A549 treated with AZD9567 at 1 μM for 4 hours (cell line): ENCODE data around the gene RHPN2. TPM values are rescaled to one million over a fixed set of nuclear protein-coding genes. Genes with fewer than 3 reads are reported as not detected.

ENCODE experiments used
- total RNA-seq: library from RNA; stranded (reverse); fragments of 200-300 nt; extraction: Qiagen RNA extraction; gene quantifications from 5 replicates; pipeline ENCODE4 v1.2.3, GENCODE V29; 2022; ENCODE audit not compliant: insufficient read depth

RHPN2 gene
- 44.8 to 94.8 TPM (median 51.7 TPM) in 5 replicates for total RNA-seq

DNA sequence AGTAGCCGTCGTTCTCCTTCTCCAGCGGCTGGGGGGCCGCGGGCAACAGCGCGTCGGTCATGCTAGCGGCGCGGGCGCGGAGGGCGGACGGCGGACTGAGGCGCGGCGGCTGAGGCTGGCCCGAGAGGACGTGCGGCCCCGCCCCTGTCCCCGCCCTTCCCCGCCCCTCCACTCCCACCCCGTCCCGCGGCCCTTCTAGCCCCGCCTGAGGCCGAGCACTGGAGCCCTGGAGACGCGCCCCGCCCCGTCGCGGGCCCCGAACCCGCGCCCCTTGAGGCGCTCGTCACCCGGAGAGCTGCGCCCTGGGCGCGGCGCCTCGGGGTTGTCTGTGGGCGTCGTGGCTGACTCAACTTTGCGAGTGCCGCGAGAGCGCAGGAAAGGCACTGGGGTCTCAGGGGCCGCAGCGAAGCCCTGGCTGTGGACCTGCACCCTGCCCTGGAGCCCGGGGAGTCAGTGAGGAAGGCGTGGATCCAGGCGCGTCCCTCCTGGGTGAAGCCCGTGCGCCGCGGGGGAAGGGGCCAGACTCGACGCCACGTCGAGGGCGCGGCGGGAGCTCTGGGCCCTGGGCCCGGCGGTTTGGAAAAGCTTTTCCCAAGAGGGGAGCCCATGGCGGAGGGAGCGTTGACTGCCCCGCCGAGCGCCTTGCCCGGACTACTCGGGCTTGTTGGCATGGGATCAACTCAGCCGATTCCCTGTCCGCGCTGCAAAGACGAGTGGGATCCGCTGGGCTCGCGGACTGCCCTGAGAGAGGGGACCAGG, at the start of gene RHPN2:
TSS of gene RHPN2 (minus strand) at position 97 of the 759 bp plus-strand sequence. CDS start at position 61, 36 bp downstream.

DNA sequence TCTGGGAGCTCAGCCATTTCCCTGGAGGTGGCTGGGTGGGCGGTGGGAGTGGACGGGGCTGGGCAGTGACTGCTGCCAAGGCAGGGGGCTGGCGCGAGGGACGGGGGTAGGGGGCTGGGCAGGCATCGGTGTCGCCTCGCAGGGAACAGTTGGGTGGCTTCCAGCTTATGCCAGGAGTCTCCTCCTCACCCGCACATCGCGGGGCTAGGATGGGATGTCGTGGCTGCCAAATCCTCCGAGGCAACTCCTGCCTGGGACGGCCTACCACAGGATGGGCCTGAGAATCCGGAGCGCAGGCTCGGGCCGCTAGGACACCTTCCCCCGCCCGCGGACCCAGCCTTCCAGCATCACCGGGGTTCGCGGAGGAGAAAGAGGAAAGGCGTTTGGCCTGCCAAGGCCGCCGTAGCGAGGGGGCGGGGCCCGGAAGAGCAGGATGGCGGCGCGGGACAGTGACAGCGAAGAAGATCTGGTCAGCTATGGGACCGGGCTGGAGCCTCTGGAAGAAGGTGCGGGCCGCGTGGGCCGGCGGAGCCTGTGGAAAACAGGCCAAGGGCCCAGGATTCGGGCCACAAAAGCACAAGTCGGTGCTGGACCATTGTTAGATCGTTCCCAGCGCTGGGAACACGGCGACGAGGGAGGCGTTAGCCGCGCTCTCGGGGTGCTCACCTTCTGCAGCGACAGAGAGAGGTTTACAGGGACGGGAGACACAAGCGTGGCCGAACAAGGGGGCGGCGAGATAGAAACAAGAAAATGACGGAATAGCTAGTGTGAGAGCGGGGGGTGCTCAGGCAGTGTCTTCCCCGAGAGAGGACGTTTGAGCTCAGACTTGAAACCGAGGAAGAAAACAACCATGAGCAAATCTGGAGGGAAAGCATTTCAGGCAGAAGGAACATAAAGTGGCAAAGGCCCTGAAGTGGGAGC, 16.3 kb upstream of the RHPN2 start, which contains the start of gene GPATCH1:
TSS of gene GPATCH1 (plus strand) at position 421 of the 921 bp plus-strand sequence. CDS start at position 434, 13 bp downstream.

DNA sequence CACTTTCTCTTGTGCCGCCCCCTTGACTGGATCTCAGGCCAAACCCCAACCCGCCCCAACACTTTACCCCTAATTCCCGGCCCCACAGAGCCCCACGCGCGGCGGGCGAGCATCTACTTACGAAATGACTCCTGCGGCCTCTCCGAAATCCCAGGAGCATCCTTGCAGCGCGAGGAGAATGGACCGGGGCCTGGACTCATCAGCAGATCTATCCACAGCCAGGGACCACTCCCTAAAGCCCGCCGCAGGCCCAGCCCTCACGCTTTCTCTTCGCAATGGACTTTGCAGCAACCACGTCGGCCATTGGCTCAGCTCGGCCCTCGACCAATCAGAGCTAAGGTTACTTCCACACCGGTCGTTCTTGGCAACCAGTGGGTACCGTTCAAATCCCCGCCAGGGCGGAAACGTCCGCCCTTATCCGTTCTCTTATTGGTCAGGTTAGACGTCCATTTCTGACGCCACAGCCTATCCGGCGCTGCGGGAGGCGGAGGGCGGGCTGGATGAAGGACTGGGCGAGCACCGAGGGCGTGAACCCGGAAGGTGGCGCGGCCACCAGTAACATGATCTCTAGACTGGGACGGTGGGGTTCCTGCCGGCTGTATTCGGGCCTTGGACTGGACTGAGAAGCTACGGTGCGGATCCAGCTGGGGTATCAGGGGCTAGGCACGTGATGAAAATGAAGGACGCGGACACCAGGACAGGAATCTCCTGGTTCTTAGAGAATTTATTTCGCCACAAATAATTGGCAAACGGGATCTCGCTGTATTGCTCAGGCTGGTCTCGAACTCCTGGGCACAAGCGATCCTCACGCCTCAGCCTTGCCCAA, 92.8 kb downstream of the RHPN2 start, which contains the start of the genes CEP89 and FAAP24:
TSS of gene CEP89 (minus strand) at position 244 of the 826 bp plus-strand sequence. CDS start at position 160, 84 bp downstream.
TSS of gene FAAP24 (plus strand) at position 528 of the 826 bp plus-strand sequence. CDS start 955 bp downstream, outside the sequence.

Other genes starting within 250 kb of the RHPN2 start
- gene SLC7A9, start 195.1 kb downstream of the RHPN2 start, total RNA-seq, result 0.47 to 0.67 TPM (median 0.57 TPM) in 4 of 5 replicates, not detected in the other
- gene CEP89, start 92.9 kb downstream of the RHPN2 start, total RNA-seq, result 41.5 to 49.0 TPM (median 47.7 TPM) in 5 replicates
- gene FAAP24, start 92.6 kb downstream of the RHPN2 start, total RNA-seq, result 11.2 to 15.4 TPM (median 13.8 TPM) in 5 replicates
- 13.9 to 15.3 TPM (median 14.3 TPM) in 5 replicates for gene GPATCH1, start 16.3 kb upstream of the RHPN2 start, total RNA-seq
- 0.23 TPM in 1 of 5 replicates, not detected in the others for gene WDR88, start 67.2 kb upstream of the RHPN2 start, total RNA-seq
- 36.5 to 55.7 TPM (median 53.4 TPM) in 5 replicates for gene LRP3, start 129.4 kb upstream of the RHPN2 start, total RNA-seq
- gene SLC7A10, start 161.0 kb upstream of the RHPN2 start, total RNA-seq, result 0.05 to 0.12 TPM (median 0.09 TPM) in 4 of 5 replicates, not detected in the other
- gene CEBPA, start 237.6 kb upstream of the RHPN2 start, total RNA-seq, result 6.0 to 10.4 TPM (median 10.2 TPM) in 5 replicates